CD4-positive, alpha-beta T cell (primary cell): ENCODE measurements around the gene KRTAP4-16. TPM values are rescaled to one million over a fixed set of nuclear protein-coding genes. Genes with fewer than 3 reads are reported as not detected.
"Not testable (repeated sequence)": the region's sequence is repeated elsewhere in the genome, so short reads cannot be mapped to it uniquely, and the experiment has no call there.

Experiments used
- ATAC-seq: fragments of 200-7000 bp; cut with Tn5 transposase; one replicate; pipeline ENCODE4 v1.10.0; 2022; ENCODE audit warnings: mild to moderate bottlenecking; ENCODE audit not compliant: poor library complexity
- CTCF ChIA-PET: fragments of 350-600 bp; sonication (Branson Sonifier 250); formaldehyde crosslinking; loops from one replicate; lab custom pipeline; 2021; ENCODE audit warnings: antibody characterized with exemption, inconsistent platforms; lab: Charles Lee
- POLR2A ChIA-PET: fragments of 350-600 bp; sonication (Branson Sonifier 250); formaldehyde crosslinking; loops from one replicate; lab custom pipeline; 2021; ENCODE audit warnings: antibody characterized with exemption, inconsistent platforms; lab: Charles Lee
- DNase-seq, 14 experiments: peaks; one replicate each; pipeline ENCODE4 v3.0.0-alpha.2; 2013 to 2020; ENCODE audit warnings: mixed read lengths in 2 of 14
- H3K27ac ChIP-seq, 2 donors: one replicate each; pipeline versions ENCODE4 v1.5.1 to v1.7.0; 2013; ENCODE audit warnings: low read length in 2 of 2, low read depth in 1 of 2, mild to moderate bottlenecking in 1 of 2
- H3K27me3 ChIP-seq, 2 experiments: 1 replicate in 1 of 2; 2 replicates in 1 of 2; pipeline versions ENCODE4 v1.6.1 to v1.7.0; 2013; ENCODE audit warnings: low read length in 2 of 2, control low read depth in 1 of 2, mild to moderate bottlenecking in 1 of 2, moderate library complexity in 1 of 2; ENCODE audit not compliant: insufficient read depth in 2 of 2, control insufficient read depth in 1 of 2
- H3K36me3 ChIP-seq: one replicate; pipeline ENCODE4 v1.6.1; 2013; ENCODE audit warnings: low read length, control low read depth; ENCODE audit not compliant: insufficient read depth
- H3K4me1 ChIP-seq: one replicate; pipeline ENCODE4 v1.6.1; 2013; ENCODE audit warnings: low read length, control low read depth; ENCODE audit not compliant: insufficient read depth
- H3K4me3 ChIP-seq: one replicate; pipeline ENCODE4 v1.5.1; 2013; ENCODE audit warnings: mild to moderate bottlenecking, low read length, moderate library complexity
- H3K9me3 ChIP-seq, 2 experiments: 1 replicate in 1 of 2; 2 replicates in 1 of 2; pipeline versions ENCODE4 v1.6.1 to v1.7.0; 2013; ENCODE audit warnings: low read length in 2 of 2, mild to moderate bottlenecking in 2 of 2, control low read depth in 1 of 2, moderate library complexity in 1 of 2; ENCODE audit not compliant: control insufficient read depth in 1 of 2, insufficient read depth in 1 of 2
- H3K27ac Mint-ChIP-seq: one replicate; pipeline ENCODE4 v1.8.0; 2020; ENCODE audit warnings: mixed read lengths
- H3K27me3 Mint-ChIP-seq: one replicate; pipeline ENCODE4 v1.8.0; 2021; ENCODE audit warnings: mixed read lengths
- H3K36me3 Mint-ChIP-seq: one replicate; pipeline ENCODE4 v1.8.0; 2021; ENCODE audit warnings: low read depth, mixed read lengths
- H3K4me1 Mint-ChIP-seq: one replicate; pipeline ENCODE4 v1.8.0; 2021; ENCODE audit warnings: low read depth, mixed read lengths
- H3K4me3 Mint-ChIP-seq: one replicate; pipeline ENCODE4 v1.8.0; 2020; ENCODE audit warnings: mild to moderate bottlenecking, mixed read lengths
- H3K9me3 Mint-ChIP-seq: one replicate; pipeline ENCODE4 v1.8.0; 2020; ENCODE audit warnings: mixed read lengths
- CTCF ChIP-seq: fragments of 200-600 bp; IDR thresholded peaks from one replicate; pipeline ENCODE4 v1.8.0; 2022; ENCODE audit warnings: antibody characterized with exemption, mild to moderate bottlenecking
- intact Hi-C, 2 experiments: fragments of 100-400 bp; cut with DNase I in 1 of 2; cut with micrococcal nuclease in 1 of 2; formaldehyde crosslinking; loops; one replicate each; pipeline versions ENCODE4 v1.15.1 to v1.9.0; 2023 to 2025; cut with DNase I, micrococcal nuclease
- total RNA-seq, 174 experiments: library from RNA in 2 of 174; stranded (reverse) in 2 of 174; gene quantifications; one replicate each; pipeline ENCODE4 v1.2.3 and lab custom pipeline; 2021 to 2026

Gene KRTAP4-16
- total RNA-seq, 2 experiments from 2014 or later: not detected

- H3K4me1 Mint-ChIP-seq: no peaks in the 10 kb centered on the region
- no peaks in the 10 kb centered on the region for H3K36me3 Mint-ChIP-seq
- H3K9me3 Mint-ChIP-seq: no peaks in the 10 kb centered on the region
- no peak for TF ChIP-seq CTCF
- Histone ChIP-seq H3K4me1 (no peaks in the 10 kb centered on the region), H3K27me3 (peaks cover 0 to 6% of the 10 kb centered on the region in 2 experiments), H3K27ac (no peak within 1 kb of the TSS), H3K9me3 (no peaks in the 10 kb centered on the region), H3K4me3 (no peak within 1 kb of the TSS), H3K36me3 (no peaks in the 10 kb centered on the region)
- ChIA-PET POLR2A (no interaction called here), CTCF (no interaction called here)
- DNase-seq (no peak), ATAC-seq (no peak)
- intact Hi-C loops: no loop called here
- H3K4me3 Mint-ChIP-seq: no peak within 1 kb of the TSS
- H3K27me3 Mint-ChIP-seq: peaks cover 24% of the 10 kb centered on the region
- no peak within 1 kb of the TSS for H3K27ac Mint-ChIP-seq
These were observed 36.0 kb downstream of the KRTAP4-16 start, which contains the start of gene KRTAP2-4 for GRCh38 chr17:41065829-41066624. TSS of gene KRTAP2-4 (minus strand) at chr17:41065879. CDS start at chr17:41065845, 34 bp downstream.

GRCh38 chr17:41065016-41065689, 36.9 kb downstream of the KRTAP4-16 start:
- H3K9me3 Mint-ChIP-seq, ATAC-seq, POLR2A ChIA-PET, H3K4me3 ChIP-seq, intact Hi-C loops, H3K27ac Mint-ChIP-seq, H3K36me3 ChIP-seq, DNase-seq, H3K4me1 ChIP-seq, H3K4me1 Mint-ChIP-seq, H3K9me3 ChIP-seq, CTCF ChIA-PET, H3K27ac ChIP-seq, H3K4me3 Mint-ChIP-seq, H3K36me3 Mint-ChIP-seq: not testable (repeated sequence)
- H3K27me3 Mint-ChIP-seq: peaks cover 33% of the 10 kb centered on the region
- peaks cover 0 to 10% of the 10 kb centered on the region in 2 experiments for H3K27me3 ChIP-seq

- CTCF ChIA-PET: no interaction called here
- no peak for TF ChIP-seq CTCF
- ATAC-seq (no peak), DNase-seq (no peak)
- Mint-ChIP-seq H3K9me3 (no peaks in the 10 kb centered on the region), H3K36me3 (no peaks in the 10 kb centered on the region), H3K4me1 (no peaks in the 10 kb centered on the region), H3K27me3 (peaks cover 39% of the 10 kb centered on the region), H3K27ac (no peak overlapping the region), H3K4me3 (no peak overlapping the region)
- Histone ChIP-seq H3K27ac (no peak overlapping the region), H3K9me3 (no peaks in the 10 kb centered on the region), H3K4me1 (no peaks in the 10 kb centered on the region), H3K36me3 (no peaks in the 10 kb centered on the region), H3K27me3 (peaks cover 0 to 10% of the 10 kb centered on the region in 2 experiments), H3K4me3 (no peak overlapping the region)
- POLR2A ChIA-PET: no interaction called here
- intact Hi-C loops: no loop called here
These were observed 37.7 kb downstream of the KRTAP4-16 start for GRCh38 chr17:41064301-41064700.
